GM12878 (cell line): Measurements from ENCODE around the gene C2CD5. TPM values are rescaled to one million over a fixed set of nuclear protein-coding genes. Genes with fewer than 3 reads are reported as not detected.
A peak's percentile ranks its signal among the peaks of the same experiment; 100 is the strongest.

Experiments
- ATF7 ChIP-seq: fragments of 450-650 bp; IDR thresholded peaks from 2 replicates; pipeline ENCODE4 v1.6.1; 2016; ENCODE audit warnings: low read depth, mild to moderate bottlenecking
- BCL11A ChIP-seq: IDR thresholded peaks from 2 replicates; pipeline ENCODE4 v1.6.1; 2011; ENCODE audit warnings: low read depth, low read length
- BCL3 ChIP-seq: IDR thresholded peaks from 2 replicates; pipeline ENCODE4 v1.6.1; 2011; ENCODE audit warnings: borderline replicate concordance, low read depth, mild to moderate bottlenecking, moderate library complexity, low read length; ENCODE audit not compliant: insufficient read depth, poor library complexity, severe bottlenecking
- CBX5 ChIP-seq: sonication (generic); IDR thresholded peaks from 2 replicates; pipeline ENCODE4 v1.6.1; 2016; ENCODE audit warnings: low read depth, moderate library complexity, mild to moderate bottlenecking, inconsistent platforms
- CHD1 ChIP-seq: IDR thresholded peaks from 2 replicates; pipeline ENCODE4 v1.6.1; 2012; ENCODE audit warnings: low read depth, low read length, improper control_type of control experiment
- HCFC1 ChIP-seq: fragments of 150-350 bp; IDR thresholded peaks from 2 replicates; pipeline ENCODE4 v1.6.1; 2014; ENCODE audit warnings: low read length
- IRF5 ChIP-seq: fragments of 450-650 bp; IDR thresholded peaks from 2 replicates; pipeline ENCODE4 v1.6.1; 2017; ENCODE audit warnings: borderline replicate concordance
- MEF2B ChIP-seq: fragments of 450-650 bp; IDR thresholded peaks from 2 replicates; pipeline ENCODE4 v1.6.1; 2018; ENCODE audit warnings: mild to moderate bottlenecking, moderate library complexity; ENCODE audit not compliant: partially characterized antibody, poor library complexity, severe bottlenecking
- NFXL1 ChIP-seq: fragments of 450-650 bp; IDR thresholded peaks from 2 replicates; pipeline ENCODE4 v1.6.1; 2017; ENCODE audit warnings: antibody characterized with exemption, mild to moderate bottlenecking, borderline replicate concordance
- PML ChIP-seq: IDR thresholded peaks from 2 replicates; pipeline ENCODE4 v1.6.1; 2012; ENCODE audit warnings: low read length, inconsistent platforms
- polyA plus RNA-seq, 11 experiments: library from polyadenylated mRNA; depleted of rRNA in 4 of 11; unstranded in 6 of 11; stranded (reverse) in 5 of 11; fragments of >200 nt; fragmentation: Nextera tagmentation in 4 of 11; fragmentation: Illumina TruSeq in 1 of 11; extraction: Ambion mirVana in 4 of 11; extraction: Trizol in 1 of 11; gene quantifications; 1 replicate in 1 of 11; 2 replicates in 10 of 11; pipeline versions ENCODE4 v1.2.1 to v1.2.3, GENCODE V29; 2011 to 2016; ENCODE audit warnings: inconsistent platforms in 2 of 11, missing spikeins in 2 of 11, low read depth in 1 of 11
- total RNA-seq, 4 experiments: library from RNA; depleted of rRNA in 3 of 4; stranded (reverse); fragments of >200 nt in 3 of 4; fragmentation: Illumina TruSeq in 1 of 4; extraction: Trizol in 1 of 4; gene quantifications; 2 replicates each; pipeline versions ENCODE4 v1.2.1 to v1.2.3, GENCODE V29; 2013 to 2021
- TF ChIP-seq, protein P1 (sequence below): IDR thresholded peaks from 2 replicates; pipeline ENCODE4 v1.6.1; 2011; ENCODE audit warnings: borderline replicate concordance, low read depth, mild to moderate bottlenecking, moderate library complexity, mixed read lengths, low read length; ENCODE audit not compliant: insufficient read depth; ENCODE audit errors: extremely low read length

The C2CD5 gene
- total and polyA plus RNA-seq, 10 of the 15 experiments (the other 5 are each of a cell fraction or from before 2014, with no cell fraction given), result 7.7 to 55.0 (median 27.0) TPM

DNA sequence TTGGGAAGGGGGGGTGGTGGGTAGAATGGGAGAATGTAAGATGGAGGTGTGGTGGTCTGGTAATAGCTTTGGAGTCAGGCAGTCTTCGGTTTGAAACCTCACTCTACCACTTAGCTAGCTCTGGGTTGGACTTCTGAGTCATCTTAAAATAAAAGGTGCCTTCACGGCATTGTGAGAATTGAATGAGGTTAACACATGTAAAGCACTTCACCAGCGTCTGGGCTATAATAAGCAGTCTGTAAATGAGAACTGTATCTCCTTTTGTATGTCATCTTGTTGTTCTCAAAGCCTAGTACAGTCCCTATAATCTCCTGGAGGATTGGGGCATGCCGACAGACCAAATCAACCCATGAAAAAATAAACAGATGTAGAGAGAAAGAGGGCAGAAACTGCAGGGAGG is 11.2 kb downstream of the C2CD5 start (continued):
- TF ChIP-seq BCL3 (no peak), BCL11A (no peak), NFXL1 (no peak), MEF2B (peak; percentile 47), HCFC1 (no peak), ATF7 (no peak), CBX5 (no peak), IRF5 (no peak), CHD1 (no peak), PML (no peak)
- TF ChIP-seq, protein P1, sequence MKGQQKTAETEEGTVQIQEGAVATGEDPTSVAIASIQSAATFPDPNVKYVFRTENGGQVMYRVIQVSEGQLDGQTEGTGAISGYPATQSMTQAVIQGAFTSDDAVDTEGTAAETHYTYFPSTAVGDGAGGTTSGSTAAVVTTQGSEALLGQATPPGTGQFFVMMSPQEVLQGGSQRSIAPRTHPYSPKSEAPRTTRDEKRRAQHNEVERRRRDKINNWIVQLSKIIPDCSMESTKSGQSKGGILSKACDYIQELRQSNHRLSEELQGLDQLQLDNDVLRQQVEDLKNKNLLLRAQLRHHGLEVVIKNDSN, result no peak
